GM10266 (cell line): ENCODE data around the gene CNOT2.

Experiments used
- DNase-seq: peaks from one replicate; pipeline ENCODE4 v3.0.0; 2012; ENCODE audit errors: extremely low spot score
- CTCF ChIP-seq: IDR thresholded peaks from 2 replicates; pipeline ENCODE4 v1.5.1; 2012; ENCODE audit warnings: mild to moderate bottlenecking, low read depth; ENCODE audit not compliant: control insufficient read depth, insufficient read depth; ENCODE audit errors: missing control alignments

The CNOT2 gene

GRCh38 chr12:70217416-70217815 lies 25.8 kb upstream of the CNOT2 start:
- no peak for DNase-seq
- no peak for TF ChIP-seq CTCF

- no peak for DNase-seq
Measured at GRCh38 chr12:70221626-70222025, 21.6 kb upstream of the CNOT2 start.

GRCh38 chr12:70227911-70228310 lies 15.3 kb upstream of the CNOT2 start:
- TF ChIP-seq CTCF = no peak
- DNase-seq = no peak

More at GRCh38 chr12:70221626-70222025, 21.6 kb upstream of the CNOT2 start:
- TF ChIP-seq CTCF = no peak

- no peak for DNase-seq
Measured at GRCh38 chr12:70230934-70231606, 12.2 kb upstream of the CNOT2 start.

GRCh38 chr12:70236990-70237389 lies 6.2 kb upstream of the CNOT2 start:
- no peak for TF ChIP-seq CTCF
- no peak for DNase-seq

More at GRCh38 chr12:70230934-70231606, 12.2 kb upstream of the CNOT2 start:
- TF ChIP-seq CTCF = no peak

- no peak for DNase-seq
- no peak for TF ChIP-seq CTCF
Measured at GRCh38 chr12:70240673-70241072, 2.6 kb upstream of the CNOT2 start.

- no peak for DNase-seq
- TF ChIP-seq CTCF = no peak
Measured at GRCh38 chr12:70241845-70242244, 1.4 kb upstream of the CNOT2 start.
